GM23338 (cell line): ENCODE data around the gene OTUD7B.

ENCODE experiments used
- CREB1 ChIP-seq: fragments of 250-450 bp; sonication (Bioruptor Pico); IDR thresholded peaks from 2 replicates; pipeline ENCODE4 v1.5.0; 2020; ENCODE audit warnings: low read depth, mild to moderate bottlenecking, moderate library complexity
- CTCF ChIP-seq, 2 experiments: fragments of 200-600 bp in 1 of 2; sonication (generic) in 1 of 2; conservative IDR thresholded peaks; 2 replicates each; pipeline versions ENCODE4 v1.5.1 to v1.6.1; 2016 to 2017; ENCODE audit warnings: antibody characterized with exemption in 2 of 2, low read depth in 2 of 2, mild to moderate bottlenecking in 2 of 2, moderate library complexity in 1 of 2
- ETS1 ChIP-seq: IDR thresholded peaks from 2 replicates; pipeline ENCODE4 v1.6.1; 2016; ENCODE audit warnings: antibody characterized with exemption
- EZH2 ChIP-seq: fragments of 200-600 bp; sonication (generic); IDR thresholded peaks from one replicate; pipeline ENCODE4 v1.8.0; 2017; ENCODE audit warnings: antibody characterized with exemption, mild to moderate bottlenecking, low read depth; ENCODE audit not compliant: unreplicated experiment
- EZH2phosphoT487 ChIP-seq: fragments of 200-600 bp; sonication (generic); IDR thresholded peaks from one replicate; pipeline ENCODE4 v1.8.1; 2018; ENCODE audit warnings: antibody characterized with exemption; ENCODE audit not compliant: unreplicated experiment
- JUNB ChIP-seq: IDR thresholded peaks from one replicate; pipeline ENCODE4 v1.6.1; 2016; ENCODE audit warnings: antibody characterized with exemption; ENCODE audit not compliant: unreplicated experiment
- POLR2AphosphoS5 ChIP-seq: IDR thresholded peaks from 2 replicates; pipeline ENCODE4 v1.6.1; 2016; ENCODE audit warnings: antibody characterized with exemption, low read depth
- REST ChIP-seq: IDR thresholded peaks from one replicate; pipeline ENCODE4 v1.6.1; 2018; ENCODE audit warnings: antibody characterized with exemption; ENCODE audit not compliant: unreplicated experiment
- STAT1 ChIP-seq: IDR thresholded peaks from one replicate; pipeline ENCODE4 v1.6.1; 2016; ENCODE audit warnings: antibody characterized with exemption; ENCODE audit not compliant: unreplicated experiment
- ZNF114 ChIP-seq: fragments of 250-450 bp; sonication (Bioruptor Pico); IDR thresholded peaks from 2 replicates; pipeline ENCODE4 v1.5.0; 2020; ENCODE audit warnings: mild to moderate bottlenecking, moderate library complexity
- ZNF331 ChIP-seq: fragments of 250-450 bp; sonication (Bioruptor Pico); IDR thresholded peaks from 2 replicates; pipeline ENCODE4 v1.5.0; 2020; ENCODE audit warnings: low read depth, mild to moderate bottlenecking, moderate library complexity
- ZNF462 ChIP-seq: fragments of 250-450 bp; sonication (Bioruptor Pico); IDR thresholded peaks from 2 replicates; pipeline ENCODE4 v1.5.0; 2020; ENCODE audit warnings: mild to moderate bottlenecking, moderate library complexity

- no peak for TF ChIP-seq POLR2AphosphoS5
- no peak for TF ChIP-seq CTCF (conservative IDR thresholded peaks at IDR 0.05; ENCODE audit: low read depth in 2 of 2)
- no peak for TF ChIP-seq ETS1
- no peak for TF ChIP-seq EZH2phosphoT487
- no peak for TF ChIP-seq REST
- no peak for TF ChIP-seq EZH2
- no peak for TF ChIP-seq STAT1
- TF ChIP-seq JUNB: no peak
- no peak for TF ChIP-seq CREB1 (CRISPR knock-in tag)
- no peak for TF ChIP-seq ZNF331 (CRISPR knock-in tag)
- no peak for TF ChIP-seq ZNF114 (CRISPR knock-in tag)
- TF ChIP-seq ZNF462 (CRISPR knock-in tag): no peak
These were observed 7.6 kb upstream of the OTUD7B start for GRCh38 chr1:150018165-150018564.
